Measurements from ENCODE around the gene GRID1.

The GRID1 gene

DNA sequence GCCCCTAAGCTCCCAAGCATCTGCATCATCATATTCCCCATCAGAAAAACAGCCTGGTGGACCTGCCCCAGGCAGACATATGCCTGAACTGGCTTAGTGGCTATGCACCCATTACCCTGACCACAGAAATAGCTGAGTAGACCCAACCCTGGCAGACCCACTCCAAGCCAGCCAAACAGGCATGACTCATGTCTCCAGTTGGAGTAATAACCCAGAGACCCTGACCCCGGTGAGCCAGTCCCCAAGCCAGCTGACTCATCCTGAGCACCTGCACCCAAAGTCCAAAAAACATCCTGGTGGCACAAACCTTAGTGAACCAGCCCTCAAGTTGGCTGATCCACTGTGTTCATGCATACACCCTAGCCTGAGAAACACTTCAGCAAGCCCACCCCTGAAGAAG, 555.9 kb downstream of the GRID1 start:
- no peak for DNase-seq (ENCODE audit: low read depth)

- no peak for DNase-seq (ENCODE audit: low read depth)
Measured at GRCh38 chr10:85795460-85795859, 571.1 kb downstream of the GRID1 start.

DNA sequence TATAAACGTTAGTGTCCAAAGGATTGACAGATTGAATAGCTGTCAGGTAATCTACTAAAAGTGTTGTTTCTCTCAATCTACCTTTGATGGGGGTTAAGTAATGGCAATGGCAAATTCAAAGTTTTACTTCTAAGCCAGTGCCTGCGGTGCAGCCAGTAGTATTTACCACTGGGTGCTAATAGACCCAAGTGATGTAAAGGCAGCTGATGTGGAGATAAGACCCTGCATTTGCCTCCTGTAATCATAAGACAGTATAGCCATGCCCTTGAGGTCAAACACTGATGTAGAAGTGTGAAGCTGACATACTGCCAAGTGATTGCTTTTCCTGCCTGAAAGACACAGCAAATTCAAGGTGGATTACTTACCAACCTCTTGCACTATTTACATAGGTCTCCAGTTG, 572.0 kb downstream of the GRID1 start:
- DNase-seq (ENCODE audit: low read depth), result no peak

- DNase-seq (ENCODE audit: low read depth), result no peak
Measured at GRCh38 chr10:85792533-85792858, 574.1 kb downstream of the GRID1 start.

- DNase-seq (ENCODE audit: low read depth), result no peak
Measured at GRCh38 chr10:85791818-85792532, 574.6 kb downstream of the GRID1 start.

- DNase-seq (ENCODE audit: low read depth), result no peak
Measured at GRCh38 chr10:85789982-85790789, 576.4 kb downstream of the GRID1 start.

- DNase-seq (ENCODE audit: low read depth), result no peak
Measured at GRCh38 chr10:85789125-85789524, 577.5 kb downstream of the GRID1 start.

DNA sequence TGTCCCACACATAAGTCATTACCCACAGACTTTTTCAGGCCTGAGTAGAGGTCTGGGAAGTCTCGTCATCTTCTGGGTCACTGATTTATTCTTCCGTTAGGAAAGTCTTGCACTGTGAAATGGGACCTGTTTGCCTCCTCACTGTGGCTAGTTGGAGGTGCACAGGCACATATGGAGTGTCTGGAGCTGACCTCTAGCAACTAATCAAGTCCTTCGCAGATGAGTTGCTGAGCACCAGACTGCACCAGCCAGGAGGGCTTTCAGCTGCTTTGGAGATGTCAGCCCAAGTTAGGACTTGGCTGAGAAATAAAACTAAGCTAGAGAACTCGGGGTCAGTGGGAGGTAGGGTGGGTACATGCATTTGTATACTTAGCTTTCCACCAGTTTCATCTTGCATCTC, 578.0 kb downstream of the GRID1 start:
- DNase-seq (ENCODE audit: low read depth), result no peak

GRCh38 chr10:85787881-85788280, 578.7 kb downstream of the GRID1 start:
- DNase-seq (ENCODE audit: low read depth), result no peak

GRCh38 chr10:85787393-85787792, 579.2 kb downstream of the GRID1 start:
- no peak for DNase-seq (ENCODE audit: low read depth)

DNA sequence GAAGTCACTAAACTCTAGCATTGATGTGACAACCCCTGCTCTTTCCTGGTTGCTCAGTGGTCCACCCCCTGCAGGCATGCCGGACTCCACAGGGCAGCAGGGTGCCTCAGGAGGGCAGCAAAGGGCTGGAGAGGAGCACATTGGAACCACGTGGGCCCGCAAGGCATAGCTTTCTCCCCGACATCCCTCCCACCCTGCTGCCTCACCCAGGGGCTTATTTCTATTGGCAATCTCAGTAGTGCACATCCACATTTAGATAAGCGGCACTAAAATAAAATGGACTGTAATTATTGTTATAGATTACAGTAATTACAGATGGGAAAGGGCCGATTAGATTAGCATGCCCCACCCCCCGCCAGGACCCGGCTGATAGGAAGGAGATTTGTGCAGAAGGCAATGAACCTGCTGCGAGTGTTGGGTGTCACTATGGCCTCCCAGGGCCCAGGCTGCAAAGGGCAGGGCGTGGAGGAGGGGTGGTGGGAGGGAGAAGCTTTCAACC, 580.1 kb downstream of the GRID1 start:
- DNase-seq (ENCODE audit: low read depth), result no peak

- DNase-seq (ENCODE audit: low read depth), result no peak
Measured at GRCh38 chr10:85784792-85785191, 581.8 kb downstream of the GRID1 start.

GRCh38 chr10:85781404-85781803, 585.2 kb downstream of the GRID1 start:
- DNase-seq (ENCODE audit: low read depth), result no peak

GRCh38 chr10:85778074-85778473, 588.5 kb downstream of the GRID1 start:
- DNase-seq (ENCODE audit: low read depth), result no peak

- no peak for DNase-seq (ENCODE audit: low read depth)
Measured at GRCh38 chr10:85767891-85768290, 598.7 kb downstream of the GRID1 start.

DNA sequence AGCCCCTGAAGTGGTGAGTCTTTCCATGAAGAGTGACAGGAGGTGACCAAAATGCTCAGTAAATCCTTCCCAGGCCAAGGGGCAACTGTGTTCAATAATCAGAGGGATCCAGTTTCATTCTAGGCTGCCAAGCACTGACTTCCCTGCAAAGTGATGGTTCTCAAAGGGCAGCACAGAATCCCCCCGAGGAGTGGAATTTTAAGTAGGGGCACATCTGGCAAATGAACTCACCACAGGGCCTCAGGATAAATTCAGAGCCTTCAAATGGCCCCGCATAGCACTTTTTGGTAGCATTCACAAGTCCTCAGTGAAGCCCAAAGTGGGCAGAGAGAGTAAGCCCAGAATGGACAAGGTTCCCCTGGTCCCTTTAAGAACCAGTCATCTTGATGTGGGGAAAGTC, 602.5 kb downstream of the GRID1 start:
- no peak for DNase-seq (ENCODE audit: low read depth)

GRCh38 chr10:85761906-85762445, 604.6 kb downstream of the GRID1 start:
- no peak for DNase-seq (ENCODE audit: low read depth)

GRCh38 chr10:85741626-85742300, 624.8 kb downstream of the GRID1 start:
- DNase-seq (ENCODE audit: low read depth), result no peak

DNA sequence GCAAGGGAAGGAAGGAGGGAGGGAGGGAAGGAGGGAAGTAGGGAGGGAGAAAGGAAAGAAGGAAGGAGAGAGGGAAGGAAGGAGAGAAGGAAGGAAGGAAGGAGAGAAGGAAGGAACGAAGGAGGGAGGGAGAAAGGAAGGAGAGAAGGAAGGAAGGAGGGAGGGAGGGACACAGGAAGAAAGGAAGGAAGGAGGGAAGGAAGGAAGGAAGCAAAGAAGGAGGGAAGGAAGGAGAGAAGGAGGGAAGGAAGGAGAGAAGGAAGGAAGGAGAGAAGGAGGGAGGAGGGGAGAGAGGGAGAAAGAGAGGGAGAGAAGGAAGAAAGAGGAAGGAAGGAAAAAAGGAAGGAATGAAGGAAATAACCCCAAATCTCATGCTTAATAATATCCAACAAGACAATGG, 630.6 kb downstream of the GRID1 start:
- no peak for DNase-seq (ENCODE audit: low read depth)

DNA sequence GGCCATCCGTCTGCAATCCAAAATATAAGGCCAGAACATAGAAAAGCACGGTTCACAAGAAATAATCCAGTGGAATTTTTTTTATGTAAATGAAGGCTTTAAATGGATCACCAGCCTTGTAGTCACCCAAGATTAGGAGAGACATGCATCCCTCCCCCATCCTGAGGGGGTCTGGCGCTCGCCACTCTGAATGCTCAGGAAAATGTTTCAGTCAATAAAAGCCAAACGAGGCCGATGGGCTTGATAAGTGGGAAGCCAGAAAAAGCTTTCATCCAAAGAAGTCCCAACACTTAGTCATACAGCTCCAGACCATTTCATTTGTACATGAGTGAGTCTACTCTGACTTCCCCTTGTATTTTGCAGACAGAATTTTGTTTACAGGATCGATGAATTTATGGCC, 631.8 kb downstream of the GRID1 start:
- no peak for DNase-seq (ENCODE audit: low read depth)

- DNase-seq (ENCODE audit: low read depth), result no peak
Measured at GRCh38 chr10:85724215-85724614, 642.4 kb downstream of the GRID1 start.

DNA sequence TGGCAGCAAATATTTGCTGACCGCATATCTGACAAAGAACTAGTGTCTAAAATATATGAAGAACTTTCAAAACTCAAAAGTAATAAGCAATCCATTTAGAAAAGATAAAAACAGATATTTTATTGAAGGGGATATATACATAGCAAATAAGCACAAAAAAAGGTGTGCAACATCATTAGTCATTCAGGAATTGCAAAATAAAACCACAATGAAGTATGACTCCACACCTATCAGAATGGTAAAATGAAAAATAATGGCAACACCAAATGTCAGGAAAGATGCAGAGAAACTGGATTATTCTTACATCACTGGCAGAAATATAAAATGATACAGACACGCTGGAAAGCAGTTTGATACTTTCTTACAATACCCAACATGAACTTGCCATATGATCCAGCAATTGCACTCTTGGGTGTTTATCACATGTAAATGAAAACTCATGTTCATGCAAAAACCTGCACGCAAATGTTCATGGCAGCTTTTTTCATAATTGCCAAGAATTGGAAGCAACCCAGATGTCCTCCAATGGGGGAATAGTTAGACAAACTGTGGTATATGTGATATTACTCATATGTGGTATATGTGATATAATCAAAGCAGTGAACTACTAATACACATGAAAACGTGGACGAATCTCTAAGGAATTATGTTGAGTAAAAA, 645.5 kb downstream of the GRID1 start:
- DNase-seq (ENCODE audit: low read depth), result no peak

All from stimulated activated CD8-positive, alpha-beta memory T cell treated with anti-CD3 and anti-CD28 coated beads, Interleukin-4, amount 100 ng/mL, for 24 hours (primary cell).